AG04450 (cell line): Measurements from ENCODE around the gene BRI3BP. TPM values are rescaled to one million over a fixed set of nuclear protein-coding genes. Genes with fewer than 3 reads are reported as not detected.

Source experiments
- CTCF ChIA-PET: fragments of 300-600, 350-600 bp; formaldehyde crosslinking; extraction: SDS; loops from one replicate; lab custom pipeline; 2022; ENCODE audit warnings: antibody characterized with exemption, inconsistent platforms; lab: Charles Lee
- POLR2A ChIA-PET: fragments of 350-600 bp; formaldehyde crosslinking; extraction: SDS; loops from one replicate; lab custom pipeline; 2021; ENCODE audit warnings: antibody characterized with exemption, inconsistent platforms; lab: Yijun Ruan, JAX
- DNase-seq: peaks from one replicate; pipeline ENCODE4 v3.0.0-alpha.2; 2011; ENCODE audit warnings: low read depth, low spot score
- H3K27ac ChIP-seq: one replicate; pipeline ENCODE4 v1.5.1; 2012; ENCODE audit warnings: low read depth, low read length, control low read depth
- H3K27me3 ChIP-seq: one replicate; pipeline ENCODE4 v1.6.0; 2012; ENCODE audit warnings: low read length; ENCODE audit not compliant: control insufficient read depth, insufficient read depth
- H3K4me3 ChIP-seq: 2 replicates; pipeline ENCODE4 v1.5.1; 2011; ENCODE audit warnings: mild to moderate bottlenecking, low read depth, low read length, control low read depth
- H3K9me3 ChIP-seq: 2 replicates; pipeline ENCODE4 v1.5.1; 2012; ENCODE audit warnings: low read length; ENCODE audit not compliant: control insufficient read depth, insufficient read depth
- polyA plus RNA-seq: library from polyadenylated mRNA; depleted of rRNA; stranded (reverse); fragments of >200 nt; gene quantifications from 2 replicates; pipeline ENCODE4 v1.2.3, GENCODE V29; 2011
- TF ChIP-seq, protein P1 (sequence below): IDR thresholded peaks from 2 replicates; pipeline ENCODE4 v1.5.1; 2011; ENCODE audit warnings: low read depth, low read length, control low read depth, inconsistent platforms

Gene BRI3BP
- polyA plus RNA-seq, 1 experiment: 2.9 TPM

DNA sequence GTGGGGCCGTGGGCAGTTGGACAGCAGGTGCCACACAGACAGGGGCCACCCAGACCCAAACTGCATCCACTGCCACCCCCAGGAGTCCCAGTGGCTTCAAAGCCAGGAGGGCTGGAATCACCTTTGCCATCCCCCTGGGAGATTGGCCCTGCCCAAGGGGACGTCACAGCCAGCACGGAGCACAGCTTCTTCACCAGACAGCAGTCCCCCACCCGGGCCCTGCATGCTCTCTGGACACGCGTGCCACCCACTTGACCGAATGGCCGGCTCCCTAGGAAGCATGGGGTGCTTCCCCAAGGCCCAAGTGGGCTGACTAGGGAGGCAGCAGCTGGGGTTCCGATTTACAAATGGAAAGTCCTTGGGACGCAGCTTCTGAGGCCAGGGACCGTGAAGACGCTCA, 21.8 kb upstream of the BRI3BP start:
- CTCF ChIA-PET: no interaction called here

DNA sequence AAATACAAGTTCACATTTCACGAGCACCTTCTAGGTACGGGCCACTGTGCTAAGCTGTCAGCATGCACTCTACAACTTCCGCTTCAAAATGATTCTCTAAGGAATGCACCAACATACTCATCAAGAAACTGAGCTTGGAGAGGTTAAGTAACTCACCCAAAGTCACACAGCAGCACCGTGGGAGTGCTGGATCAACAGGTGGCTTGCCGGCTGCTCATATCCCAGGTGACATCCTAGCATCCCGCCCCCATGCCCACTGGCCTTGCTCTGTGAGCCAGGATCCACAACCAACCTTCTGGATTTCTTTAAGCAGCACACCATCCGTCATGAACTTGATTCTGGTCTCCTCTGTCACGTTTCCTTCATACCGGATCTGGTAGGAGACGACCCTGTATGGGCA, 21.2 kb upstream of the BRI3BP start:
- POLR2A ChIA-PET: no interaction called here
- no peak for DNase-seq
- CTCF ChIA-PET: no interaction called here
- TF ChIP-seq, protein P1, sequence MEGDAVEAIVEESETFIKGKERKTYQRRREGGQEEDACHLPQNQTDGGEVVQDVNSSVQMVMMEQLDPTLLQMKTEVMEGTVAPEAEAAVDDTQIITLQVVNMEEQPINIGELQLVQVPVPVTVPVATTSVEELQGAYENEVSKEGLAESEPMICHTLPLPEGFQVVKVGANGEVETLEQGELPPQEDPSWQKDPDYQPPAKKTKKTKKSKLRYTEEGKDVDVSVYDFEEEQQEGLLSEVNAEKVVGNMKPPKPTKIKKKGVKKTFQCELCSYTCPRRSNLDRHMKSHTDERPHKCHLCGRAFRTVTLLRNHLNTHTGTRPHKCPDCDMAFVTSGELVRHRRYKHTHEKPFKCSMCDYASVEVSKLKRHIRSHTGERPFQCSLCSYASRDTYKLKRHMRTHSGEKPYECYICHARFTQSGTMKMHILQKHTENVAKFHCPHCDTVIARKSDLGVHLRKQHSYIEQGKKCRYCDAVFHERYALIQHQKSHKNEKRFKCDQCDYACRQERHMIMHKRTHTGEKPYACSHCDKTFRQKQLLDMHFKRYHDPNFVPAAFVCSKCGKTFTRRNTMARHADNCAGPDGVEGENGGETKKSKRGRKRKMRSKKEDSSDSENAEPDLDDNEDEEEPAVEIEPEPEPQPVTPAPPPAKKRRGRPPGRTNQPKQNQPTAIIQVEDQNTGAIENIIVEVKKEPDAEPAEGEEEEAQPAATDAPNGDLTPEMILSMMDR: no peak
- no peaks in the 10 kb centered on the region; the same call in 1 of the 2 replicates for H3K9me3 ChIP-seq
- no peak overlapping the region for H3K4me3 ChIP-seq
- no peaks in the 10 kb centered on the region for H3K27me3 ChIP-seq
- H3K27ac ChIP-seq: no peak overlapping the region

More for the DNA sequence above, 21.8 kb upstream of the BRI3BP start:
- Histone ChIP-seq H3K27me3 (no peaks in the 10 kb centered on the region), H3K27ac (no peak overlapping the region), H3K4me3 (no peak overlapping the region), H3K9me3 (no peaks in the 10 kb centered on the region; the same call in 1 of the 2 replicates)
- DNase-seq: no peak
- POLR2A ChIA-PET: no interaction called here
- TF ChIP-seq, protein P1: no peak

DNA sequence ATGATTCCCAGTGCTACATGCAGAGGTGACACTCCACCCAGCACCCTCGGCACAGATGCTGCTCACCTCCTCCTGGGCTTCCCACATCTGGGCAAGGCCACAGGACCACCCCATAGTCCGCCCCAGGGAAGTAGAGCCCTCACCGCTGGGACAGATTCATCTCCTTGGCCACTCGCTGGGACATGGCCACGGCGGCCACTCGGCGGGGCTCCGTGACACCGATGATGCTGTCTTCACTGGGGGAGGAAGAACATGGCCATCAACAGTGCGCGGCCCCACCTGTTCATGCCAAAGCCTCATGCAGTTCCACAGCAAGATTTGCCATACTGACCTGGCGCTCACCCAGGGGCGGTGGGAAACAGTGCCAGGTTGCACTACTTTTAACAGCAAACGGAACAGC, 18.2 kb upstream of the BRI3BP start:
- CTCF ChIA-PET: no interaction called here
- H3K27me3 ChIP-seq: no peaks in the 10 kb centered on the region
- no peaks in the 10 kb centered on the region for H3K9me3 ChIP-seq
- no peak overlapping the region for H3K4me3 ChIP-seq
- no peak for DNase-seq
- TF ChIP-seq, protein P1: no peak
- POLR2A ChIA-PET: no interaction called here
- no peak overlapping the region for H3K27ac ChIP-seq

DNA sequence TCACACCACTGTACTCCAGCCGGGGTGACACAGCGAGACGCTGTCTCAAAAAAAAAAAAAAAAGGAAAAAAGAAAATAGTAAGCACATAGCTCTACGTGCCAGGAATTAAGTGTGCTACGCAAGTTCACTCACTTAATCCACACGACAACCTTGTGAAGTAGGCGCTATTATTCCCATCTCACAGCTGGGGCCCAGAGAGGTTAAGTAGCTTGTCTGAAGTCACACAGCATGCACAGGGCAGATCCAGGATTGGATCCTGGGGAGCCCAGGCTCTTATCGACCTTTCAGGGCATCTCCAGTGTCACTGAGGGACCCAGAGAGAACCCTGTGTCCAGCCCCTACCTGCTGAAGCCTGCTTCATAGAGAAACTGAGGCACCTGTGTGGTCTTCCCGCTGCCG, 16.4 kb upstream of the BRI3BP start:
- no peaks in the 10 kb centered on the region for H3K9me3 ChIP-seq
- DNase-seq: no peak
- H3K4me3 ChIP-seq: no peak overlapping the region
- peak overlapping the region; percentile 47 for H3K27ac ChIP-seq
- H3K27me3 ChIP-seq: no peaks in the 10 kb centered on the region
- CTCF ChIA-PET: no interaction called here
- POLR2A ChIA-PET: interaction anchor here (1.1 kb wide), 1 partner anchor 36 kb away, joined by 4 read pairs; no protein-coding TSS in a partner anchor
- TF ChIP-seq, protein P1: no peak

DNA sequence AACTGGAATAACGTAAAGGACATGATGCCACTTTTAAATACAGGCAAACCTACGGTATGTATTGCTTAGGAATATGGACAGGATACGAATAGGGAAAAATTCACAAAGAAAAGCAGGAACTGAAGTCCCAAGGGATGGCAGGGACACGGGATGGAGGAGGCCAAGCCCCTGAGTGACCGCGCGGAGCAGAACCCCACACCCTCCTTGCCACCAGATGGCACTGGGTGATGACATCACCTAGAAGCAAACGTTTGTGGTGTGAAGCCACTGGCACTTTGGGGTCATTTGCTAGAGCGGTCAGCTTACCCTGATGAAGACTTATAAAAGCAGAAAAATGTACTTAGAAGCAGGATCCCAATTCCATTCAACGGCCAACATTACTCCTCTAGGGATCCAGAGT, 13.9 kb upstream of the BRI3BP start:
- CTCF ChIA-PET: no interaction called here
- TF ChIP-seq, protein P1: no peak

More for the DNA sequence above, 13.9 kb upstream of the BRI3BP start:
- POLR2A ChIA-PET: no interaction called here
- no peaks in the 10 kb centered on the region for H3K27me3 ChIP-seq
- no peak overlapping the region for H3K27ac ChIP-seq
- no peaks in the 10 kb centered on the region for H3K9me3 ChIP-seq
- no peak overlapping the region for H3K4me3 ChIP-seq
- DNase-seq: no peak
